Fibroblast of villous mesenchyme (primary cell): ENCODE results near the gene USP12. TPM values are rescaled to one million over a fixed set of nuclear protein-coding genes. Genes with fewer than 3 reads are reported as not detected.

Source experiments
- DNase-seq: peaks from one replicate; pipeline ENCODE4 v3.0.0-alpha.2; 2010; ENCODE audit warnings: low read depth
- H3K4me3 ChIP-seq: 2 replicates; pipeline ENCODE4 v1.5.1; 2011; ENCODE audit warnings: low read depth, mild to moderate bottlenecking, low read length
- total RNA-seq: library from RNA; depleted of rRNA; stranded (reverse); fragments of >200 nt; gene quantifications from 2 replicates; pipeline ENCODE4 v1.2.3, GENCODE V29; 2012
- TF ChIP-seq, protein P1 (sequence below): IDR thresholded peaks from 2 replicates; pipeline ENCODE4 v1.5.1; 2012; ENCODE audit warnings: low read depth, mild to moderate bottlenecking, low read length; ENCODE audit not compliant: insufficient read depth

Gene USP12
- total RNA-seq, 1 donor = 19.0 TPM

DNA sequence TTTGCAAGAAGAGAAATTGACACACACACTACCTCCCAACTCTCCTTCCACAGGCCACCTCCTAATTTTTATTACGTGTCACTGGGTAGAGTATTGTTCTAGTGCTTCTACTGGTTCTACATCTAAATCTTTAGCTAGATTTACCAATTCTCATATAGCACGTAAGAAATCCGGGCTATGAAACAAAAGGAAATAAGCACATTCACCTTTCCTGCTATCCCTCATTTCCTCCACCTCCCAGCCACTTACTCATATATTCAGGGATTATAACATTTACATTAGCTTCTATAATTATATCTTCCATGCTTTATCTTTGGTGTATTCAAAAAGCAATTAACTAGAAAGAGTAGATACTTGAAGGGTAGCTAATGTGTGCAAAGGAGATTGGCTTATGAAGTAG lies 39.7 kb downstream of the USP12 start:
- no peak for DNase-seq
- TF ChIP-seq, protein P1, sequence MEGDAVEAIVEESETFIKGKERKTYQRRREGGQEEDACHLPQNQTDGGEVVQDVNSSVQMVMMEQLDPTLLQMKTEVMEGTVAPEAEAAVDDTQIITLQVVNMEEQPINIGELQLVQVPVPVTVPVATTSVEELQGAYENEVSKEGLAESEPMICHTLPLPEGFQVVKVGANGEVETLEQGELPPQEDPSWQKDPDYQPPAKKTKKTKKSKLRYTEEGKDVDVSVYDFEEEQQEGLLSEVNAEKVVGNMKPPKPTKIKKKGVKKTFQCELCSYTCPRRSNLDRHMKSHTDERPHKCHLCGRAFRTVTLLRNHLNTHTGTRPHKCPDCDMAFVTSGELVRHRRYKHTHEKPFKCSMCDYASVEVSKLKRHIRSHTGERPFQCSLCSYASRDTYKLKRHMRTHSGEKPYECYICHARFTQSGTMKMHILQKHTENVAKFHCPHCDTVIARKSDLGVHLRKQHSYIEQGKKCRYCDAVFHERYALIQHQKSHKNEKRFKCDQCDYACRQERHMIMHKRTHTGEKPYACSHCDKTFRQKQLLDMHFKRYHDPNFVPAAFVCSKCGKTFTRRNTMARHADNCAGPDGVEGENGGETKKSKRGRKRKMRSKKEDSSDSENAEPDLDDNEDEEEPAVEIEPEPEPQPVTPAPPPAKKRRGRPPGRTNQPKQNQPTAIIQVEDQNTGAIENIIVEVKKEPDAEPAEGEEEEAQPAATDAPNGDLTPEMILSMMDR = no peak

GRCh38 chr13:27130979-27131623 lies 40.5 kb downstream of the USP12 start:
- TF ChIP-seq, protein P1 = no peak
- H3K4me3 ChIP-seq = no peak overlapping the region
- DNase-seq = peak; percentile 46

More for the DNA sequence above, 39.7 kb downstream of the USP12 start:
- no peak overlapping the region for H3K4me3 ChIP-seq

- no peak overlapping the region for H3K4me3 ChIP-seq
- TF ChIP-seq, protein P1 = no peak
- DNase-seq = peak; percentile 87
These were observed 41.2 kb downstream of the USP12 start for GRCh38 chr13:27130223-27130978.

- DNase-seq = peak; percentile 64
- TF ChIP-seq, protein P1 = no peak
- no peak overlapping the region for H3K4me3 ChIP-seq
These were observed 42.6 kb downstream of the USP12 start for GRCh38 chr13:27128825-27129627.

DNA sequence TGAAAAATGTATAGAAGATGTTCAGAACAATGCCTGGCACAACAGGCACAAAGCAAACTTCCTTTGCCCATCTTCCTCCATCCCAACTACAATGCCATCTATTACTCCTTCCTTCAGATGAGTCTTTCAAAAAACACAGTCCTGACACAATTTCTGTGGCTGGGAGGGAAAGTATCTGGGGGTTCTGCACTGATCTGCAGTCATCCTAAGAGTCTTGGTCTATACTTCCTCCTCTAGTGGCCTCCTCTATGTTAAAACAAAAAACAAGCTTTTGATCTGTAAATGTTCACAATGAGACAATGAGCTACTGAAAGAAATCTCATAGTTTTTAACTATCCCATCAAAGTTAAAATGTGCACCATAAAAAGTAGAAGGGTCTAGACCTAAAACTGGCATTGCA lies 44.8 kb downstream of the USP12 start:
- H3K4me3 ChIP-seq = no peak overlapping the region
- TF ChIP-seq, protein P1 = no peak
- DNase-seq = no peak

DNA sequence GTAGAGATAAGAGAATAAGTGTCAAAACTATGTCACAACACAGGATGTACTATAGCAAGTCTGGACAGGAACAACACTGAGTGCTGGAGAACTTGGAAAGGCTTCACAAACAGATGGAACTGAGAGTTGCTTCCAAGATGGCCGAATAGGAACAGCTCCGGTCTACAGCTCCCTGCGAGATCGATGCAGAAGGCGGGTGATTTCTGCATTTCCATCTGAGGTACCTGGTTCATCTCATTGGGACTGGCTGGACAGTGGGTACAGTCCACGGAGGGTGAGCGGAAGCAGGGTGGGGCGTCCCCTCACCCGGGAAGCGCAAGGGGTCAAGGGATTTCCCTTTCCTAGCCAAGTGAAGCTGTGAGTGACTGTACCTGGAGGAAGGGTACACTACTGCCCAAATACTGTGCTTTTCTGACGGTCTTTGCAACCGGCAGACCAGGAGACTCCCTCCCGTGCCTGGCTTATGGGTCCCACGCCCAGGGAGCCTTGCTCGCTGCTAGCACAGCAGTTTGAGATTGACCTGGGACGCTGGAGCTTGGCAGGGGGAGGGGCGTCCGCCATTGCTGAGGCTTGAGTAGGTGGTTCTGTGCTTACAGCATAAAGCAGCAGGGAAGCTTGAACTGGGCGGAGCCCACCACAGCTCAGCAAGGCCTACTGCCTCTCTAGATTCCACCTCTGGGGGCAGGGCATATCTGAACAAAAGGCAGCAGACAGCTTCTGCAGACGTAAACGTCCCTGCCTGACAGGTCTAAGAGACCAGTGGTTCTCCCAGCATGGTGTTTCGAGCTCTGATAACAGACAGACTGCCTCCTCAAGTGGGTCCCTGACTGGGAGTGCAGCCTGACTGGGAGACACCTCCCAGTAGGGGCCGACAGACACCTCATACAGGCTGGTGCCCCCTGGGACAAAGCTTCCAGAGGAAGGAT lies 46.0 kb downstream of the USP12 start:
- TF ChIP-seq, protein P1 = no peak
- DNase-seq = peak; percentile 28
- peak overlapping the region; percentile 21 for H3K4me3 ChIP-seq
